DND-41 (cell line): Measurements from ENCODE around the gene TAS2R50.

Experiments
- ATAC-seq: fragments of 200-7000 bp; cut with Tn5 transposase; 3 replicates; pipeline ENCODE4 v1.9.1; 2021; ENCODE audit warnings: low read depth; ENCODE audit not compliant: insufficient read depth
- DNase-seq: peaks from one replicate; pipeline ENCODE4 v3.0.0-alpha.2; 2020
- H2AFZ ChIP-seq: 2 replicates; pipeline ENCODE4 v1.6.0; 2012; ENCODE audit warnings: low read depth, low read length
- H3K27ac ChIP-seq: 2 replicates; pipeline ENCODE4 v1.5.1; 2012; ENCODE audit warnings: low read length, inconsistent platforms
- H3K27me3 ChIP-seq: fragments of 200-600 bp; sonication (generic); 2 replicates; pipeline ENCODE4 v1.6.0; 2012; ENCODE audit warnings: low read length, mild to moderate bottlenecking, inconsistent platforms; ENCODE audit not compliant: insufficient read depth, poor library complexity
- H3K36me3 ChIP-seq: 2 replicates; pipeline ENCODE4 v1.5.1; 2012; ENCODE audit warnings: low read length, inconsistent platforms; ENCODE audit not compliant: insufficient read depth
- H3K4me1 ChIP-seq: 2 replicates; pipeline ENCODE4 v1.5.1; 2012; ENCODE audit warnings: mild to moderate bottlenecking, low read length; ENCODE audit not compliant: insufficient read depth
- H3K4me2 ChIP-seq: 2 replicates; pipeline ENCODE4 v1.6.0; 2012; ENCODE audit warnings: mild to moderate bottlenecking, moderate library complexity, low read length, inconsistent platforms; ENCODE audit not compliant: insufficient read depth
- H3K4me3 ChIP-seq, 2 experiments: fragments of 200-600 bp in 1 of 2; shearing (Covaris generic) in 1 of 2; 2 replicates each; pipeline ENCODE4 v1.5.1; 2012 to 2016; ENCODE audit warnings: inconsistent platforms in 2 of 2, low read length in 2 of 2, mild to moderate bottlenecking in 2 of 2, low read depth in 1 of 2, moderate library complexity in 1 of 2
- H3K79me2 ChIP-seq: 2 replicates; pipeline ENCODE4 v1.6.0; 2012; ENCODE audit warnings: low read length, inconsistent platforms; ENCODE audit not compliant: insufficient read depth
- H3K9ac ChIP-seq: 2 replicates; pipeline ENCODE4 v1.6.0; 2012; ENCODE audit warnings: low read depth, mild to moderate bottlenecking, inconsistent platforms, low read length, moderate library complexity
- H3K9me3 ChIP-seq: 2 replicates; pipeline ENCODE4 v1.5.1; 2012; ENCODE audit warnings: low read length, moderate library complexity, mild to moderate bottlenecking, inconsistent platforms; ENCODE audit not compliant: insufficient read depth, severe bottlenecking
- H4K20me1 ChIP-seq: 2 replicates; pipeline ENCODE4 v1.6.0; 2012; ENCODE audit warnings: low read length; ENCODE audit not compliant: insufficient read depth
- EZH2 ChIP-seq: IDR thresholded peaks from 3 replicates; pipeline ENCODE4 v1.6.1; 2012; ENCODE audit warnings: borderline replicate concordance, low read depth, mild to moderate bottlenecking, moderate library complexity, low read length, inconsistent platforms; ENCODE audit not compliant: severe bottlenecking
- TF ChIP-seq, protein P1 (sequence below): IDR thresholded peaks from 2 replicates; pipeline ENCODE4 v1.5.1; 2012; ENCODE audit warnings: borderline replicate concordance, low read length, moderate library complexity, mild to moderate bottlenecking; ENCODE audit not compliant: poor library complexity, severe bottlenecking; ENCODE audit errors: extremely low read depth

Gene TAS2R50

DNA sequence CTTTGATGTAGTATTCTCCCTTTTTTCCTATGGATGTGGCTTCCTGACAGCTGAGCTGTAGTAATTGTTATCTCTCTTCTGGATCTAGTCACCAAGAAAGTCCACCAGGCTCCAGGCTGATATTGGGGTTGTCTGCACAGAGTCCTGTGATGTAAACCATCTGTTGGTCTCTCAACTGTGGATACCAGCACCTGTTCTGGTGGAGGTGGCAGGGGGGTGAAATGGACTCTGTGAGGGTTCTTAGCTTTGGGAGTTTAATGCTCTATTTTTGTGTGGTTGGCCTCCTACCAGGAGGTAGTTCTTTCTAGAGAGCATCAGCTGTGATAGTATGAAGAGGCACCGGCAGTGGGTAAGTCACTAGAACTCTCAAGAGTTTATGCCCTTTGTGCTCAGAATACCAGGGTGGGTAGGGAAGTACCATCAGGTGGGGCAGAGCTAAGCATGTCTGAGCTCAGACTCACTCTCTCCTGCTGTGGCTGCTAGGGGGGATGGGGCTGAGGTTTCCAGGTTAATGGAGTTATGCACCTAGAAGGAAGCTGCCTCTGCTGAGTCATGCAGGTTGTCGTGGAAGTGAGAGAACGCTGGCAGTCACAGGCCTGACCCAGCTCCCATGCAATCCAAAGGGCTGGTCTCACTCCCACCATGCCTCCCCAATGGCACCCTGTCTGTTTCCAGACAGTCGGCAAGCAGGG, 44.6 kb downstream of the TAS2R50 start:
- peak overlapping the region; percentile 63 for H3K27ac ChIP-seq
- no peak overlapping the region for H3K4me2 ChIP-seq

DNA sequence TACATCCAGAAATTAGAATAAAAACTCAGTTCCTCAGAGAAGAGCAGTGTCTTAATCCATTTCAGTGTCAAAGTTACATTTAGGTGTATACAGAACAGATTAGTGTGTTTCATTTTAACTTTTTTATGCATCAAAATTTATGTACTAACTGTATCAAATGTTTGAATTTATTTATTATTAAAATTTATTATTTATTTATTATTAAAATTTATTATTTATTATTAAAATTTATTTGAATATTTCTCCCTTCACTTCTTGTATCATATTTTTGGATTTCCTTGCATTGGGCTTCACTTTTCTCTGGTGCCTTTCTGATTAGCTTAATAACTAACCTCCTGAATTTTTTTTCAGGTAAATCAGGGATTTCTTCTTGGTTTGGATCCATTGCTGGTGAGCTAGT, 45.3 kb downstream of the TAS2R50 start:
- Histone ChIP-seq H3K4me1 (peaks cover 18% of the 10 kb centered on the region), H3K9me3 (no peaks in the 10 kb centered on the region), H3K4me3 (no peak overlapping the region), H3K36me3 (no peaks in the 10 kb centered on the region), H3K27me3 (no peaks in the 10 kb centered on the region), H4K20me1 (peaks cover 15% of the 10 kb centered on the region), H3K9ac (no peak overlapping the region), H3K27ac (no peak overlapping the region), H3K4me2 (no peak overlapping the region), H2AFZ (no peak overlapping the region), H3K79me2 (no peaks in the 10 kb centered on the region; the same call in 1 of the 2 replicates)
- DNase-seq (no peak), ATAC-seq (no peak)
- TF ChIP-seq, protein P1, sequence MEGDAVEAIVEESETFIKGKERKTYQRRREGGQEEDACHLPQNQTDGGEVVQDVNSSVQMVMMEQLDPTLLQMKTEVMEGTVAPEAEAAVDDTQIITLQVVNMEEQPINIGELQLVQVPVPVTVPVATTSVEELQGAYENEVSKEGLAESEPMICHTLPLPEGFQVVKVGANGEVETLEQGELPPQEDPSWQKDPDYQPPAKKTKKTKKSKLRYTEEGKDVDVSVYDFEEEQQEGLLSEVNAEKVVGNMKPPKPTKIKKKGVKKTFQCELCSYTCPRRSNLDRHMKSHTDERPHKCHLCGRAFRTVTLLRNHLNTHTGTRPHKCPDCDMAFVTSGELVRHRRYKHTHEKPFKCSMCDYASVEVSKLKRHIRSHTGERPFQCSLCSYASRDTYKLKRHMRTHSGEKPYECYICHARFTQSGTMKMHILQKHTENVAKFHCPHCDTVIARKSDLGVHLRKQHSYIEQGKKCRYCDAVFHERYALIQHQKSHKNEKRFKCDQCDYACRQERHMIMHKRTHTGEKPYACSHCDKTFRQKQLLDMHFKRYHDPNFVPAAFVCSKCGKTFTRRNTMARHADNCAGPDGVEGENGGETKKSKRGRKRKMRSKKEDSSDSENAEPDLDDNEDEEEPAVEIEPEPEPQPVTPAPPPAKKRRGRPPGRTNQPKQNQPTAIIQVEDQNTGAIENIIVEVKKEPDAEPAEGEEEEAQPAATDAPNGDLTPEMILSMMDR = no peak
- TF ChIP-seq EZH2 = no peak

More for the DNA sequence above, 44.6 kb downstream of the TAS2R50 start:
- Histone ChIP-seq H3K36me3 (no peaks in the 10 kb centered on the region), H3K4me1 (peaks cover 18% of the 10 kb centered on the region), H4K20me1 (peaks cover 15% of the 10 kb centered on the region), H3K79me2 (no peaks in the 10 kb centered on the region; the same call in 1 of the 2 replicates), H3K9me3 (peaks cover 3% of the 10 kb centered on the region), H3K9ac (no peak overlapping the region; the same call in 1 of the 2 replicates), H3K27me3 (no peaks in the 10 kb centered on the region), H2AFZ (no peak overlapping the region), H3K4me3 (no peak overlapping the region)
- DNase-seq (peak; percentile 63), ATAC-seq (peak; percentile 89)
- TF ChIP-seq, protein P1 = no peak
- TF ChIP-seq EZH2 = no peak

DNA sequence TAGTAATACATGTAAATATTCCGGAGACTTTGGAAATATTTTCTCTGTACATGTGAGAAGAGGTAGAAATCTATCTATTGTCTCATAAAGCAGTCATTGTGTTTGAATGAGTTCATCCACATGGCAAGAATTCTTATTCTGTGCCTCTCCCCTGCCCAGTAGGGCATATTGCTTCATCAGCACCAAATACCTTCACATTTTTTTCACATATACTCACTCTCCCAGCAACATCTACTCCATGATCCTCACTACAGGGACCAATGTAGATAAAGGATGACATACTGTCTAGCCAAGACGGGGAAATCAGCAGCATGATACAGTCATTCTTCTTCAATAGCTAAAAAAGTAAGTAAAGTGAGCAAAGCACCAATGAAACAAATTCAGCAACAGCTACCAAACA, 46.3 kb downstream of the TAS2R50 start:
- ATAC-seq = no peak
- no peak for TF ChIP-seq EZH2
- TF ChIP-seq, protein P1 = no peak
- Histone ChIP-seq H3K27ac (no peak overlapping the region), H3K4me2 (no peak overlapping the region), H3K4me3 (no peak overlapping the region), H3K79me2 (no peaks in the 10 kb centered on the region; the same call in 1 of the 2 replicates), H3K27me3 (no peaks in the 10 kb centered on the region), H2AFZ (no peak overlapping the region), H4K20me1 (peaks cover 15% of the 10 kb centered on the region), H3K36me3 (no peaks in the 10 kb centered on the region), H3K9ac (no peak overlapping the region), H3K9me3 (no peaks in the 10 kb centered on the region), H3K4me1 (peaks cover 18% of the 10 kb centered on the region)
- no peak for DNase-seq
